ENCODE data around the gene H2AZ1. TPM values are rescaled to one million over a fixed set of nuclear protein-coding genes. Genes with fewer than 3 reads are reported as not detected.

The H2AZ1 gene
- total RNA-seq, 1 donor from 2014 or later: 177 TPM

- intact Hi-C loops (cut with DNase I): no loop called here
- Histone ChIP-seq H3K36me3 (no peaks in the 10 kb centered on the region), H3K4me1 (no peaks in the 10 kb centered on the region), H3K4me3 (no peak overlapping the region), H3K27me3 (no peaks in the 10 kb centered on the region), H3K27ac (no peak overlapping the region), H3K9me3 (no peaks in the 10 kb centered on the region)
- DNase-seq (ENCODE audit: extremely low spot score in 2 of 2): no peak
- TF ChIP-seq POLR2AphosphoS5 (IDR thresholded peaks at IDR 0.05; ENCODE audit: insufficient read depth in 1 of 2, low read depth in 1 of 2): no peak
- no peak for TF ChIP-seq CTCF (IDR thresholded peaks at IDR 0.05)
- no peak for TF ChIP-seq POLR2A (IDR thresholded peaks at IDR 0.05)
Measured at GRCh38 chr4:99986792-99987191, 36.7 kb upstream of the H2AZ1 start.

GRCh38 chr4:99983289-99983943 is 33.3 kb upstream of the H2AZ1 start:
- TF ChIP-seq POLR2AphosphoS5 (IDR thresholded peaks at IDR 0.05; ENCODE audit: insufficient read depth in 1 of 2, low read depth in 1 of 2) (no peak), CTCF (IDR thresholded peaks at IDR 0.05) (no peak), POLR2A (IDR thresholded peaks at IDR 0.05) (no peak)
- no peak overlapping the region for H3K27ac ChIP-seq
- no peaks in the 10 kb centered on the region for H3K36me3 ChIP-seq
- H3K9me3 ChIP-seq: no peaks in the 10 kb centered on the region
- H3K4me3 ChIP-seq: no peak overlapping the region
- intact Hi-C loops (cut with DNase I): no loop called here
- DNase-seq (ENCODE audit: extremely low spot score in 2 of 2): no peak
- no peaks in the 10 kb centered on the region for H3K27me3 ChIP-seq
- H3K4me1 ChIP-seq: no peaks in the 10 kb centered on the region

GRCh38 chr4:99979872-99980271 is 29.8 kb upstream of the H2AZ1 start:
- TF ChIP-seq CTCF (IDR thresholded peaks at IDR 0.05): no peak
- no peak for TF ChIP-seq POLR2A (IDR thresholded peaks at IDR 0.05)
- no peak for TF ChIP-seq POLR2AphosphoS5 (IDR thresholded peaks at IDR 0.05; ENCODE audit: insufficient read depth in 1 of 2, low read depth in 1 of 2)
- Histone ChIP-seq H3K9me3 (no peaks in the 10 kb centered on the region), H3K27me3 (no peaks in the 10 kb centered on the region), H3K27ac (no peak overlapping the region), H3K36me3 (no peaks in the 10 kb centered on the region), H3K4me1 (no peaks in the 10 kb centered on the region), H3K4me3 (no peak overlapping the region)
- DNase-seq (ENCODE audit: extremely low spot score in 2 of 2): no peak
- intact Hi-C loops (cut with DNase I): no loop called here

GRCh38 chr4:99971453-99972111 is 21.5 kb upstream of the H2AZ1 start:
- Histone ChIP-seq H3K36me3 (no peaks in the 10 kb centered on the region), H3K27me3 (no peaks in the 10 kb centered on the region), H3K4me3 (no peak overlapping the region), H3K9me3 (no peaks in the 10 kb centered on the region), H3K4me1 (no peaks in the 10 kb centered on the region), H3K27ac (no peak overlapping the region)
- TF ChIP-seq POLR2A (IDR thresholded peaks at IDR 0.05) (no peak), CTCF (IDR thresholded peaks at IDR 0.05) (no peak), POLR2AphosphoS5 (IDR thresholded peaks at IDR 0.05; ENCODE audit: insufficient read depth in 1 of 2, low read depth in 1 of 2) (no peak)
- no peak for DNase-seq (ENCODE audit: extremely low spot score in 2 of 2)
- intact Hi-C loops (cut with DNase I): no loop called here

- H3K4me3 ChIP-seq: no peak overlapping the region
- H3K4me1 ChIP-seq: no peaks in the 10 kb centered on the region
- TF ChIP-seq POLR2A (IDR thresholded peaks at IDR 0.05): no peak
- no peak for TF ChIP-seq CTCF (IDR thresholded peaks at IDR 0.05)
- TF ChIP-seq POLR2AphosphoS5 (IDR thresholded peaks at IDR 0.05; ENCODE audit: insufficient read depth in 1 of 2, low read depth in 1 of 2): no peak
- intact Hi-C loops (cut with DNase I): no loop called here
- no peaks in the 10 kb centered on the region for H3K36me3 ChIP-seq
- DNase-seq (ENCODE audit: extremely low spot score in 2 of 2): no peak
- H3K27ac ChIP-seq: no peak overlapping the region
- no peaks in the 10 kb centered on the region for H3K27me3 ChIP-seq
- no peaks in the 10 kb centered on the region for H3K9me3 ChIP-seq
Measured at GRCh38 chr4:99968330-99968729, 18.3 kb upstream of the H2AZ1 start.
